Kidney epithelial cell (primary cell): ENCODE measurements around the gene AMIGO3. TPM values are rescaled to one million over a fixed set of nuclear protein-coding genes. Genes with fewer than 3 reads are reported as not detected.

Source experiments
- DNase-seq: peaks from one replicate; pipeline ENCODE4 v3.0.0-alpha.2; 2010; ENCODE audit warnings: low read depth
- H3K27me3 ChIP-seq: 2 replicates; pipeline ENCODE4 v1.6.0; 2011; ENCODE audit warnings: low read length; ENCODE audit not compliant: control insufficient read depth, insufficient read depth
- H3K36me3 ChIP-seq: 2 replicates; pipeline ENCODE4 v1.5.1; 2011; ENCODE audit warnings: low read length; ENCODE audit not compliant: control insufficient read depth, insufficient read depth
- H3K4me3 ChIP-seq: 2 replicates; pipeline ENCODE4 v1.5.1; 2011; ENCODE audit warnings: low read depth, mild to moderate bottlenecking, control low read depth, low read length
- total RNA-seq: library from RNA; depleted of rRNA; stranded (reverse); fragments of >200 nt; gene quantifications from 2 replicates; pipeline ENCODE4 v1.2.3, GENCODE V29; 2015
- TF ChIP-seq, protein P1 (sequence below): IDR thresholded peaks from 2 replicates; pipeline ENCODE4 v1.5.1; 2011; ENCODE audit warnings: mild to moderate bottlenecking, moderate library complexity, low read length, control low read depth, inconsistent platforms; ENCODE audit not compliant: insufficient read depth, poor library complexity, severe bottlenecking

Gene AMIGO3
- total RNA-seq, 1 donor from 2014 or later, result not detected

DNA sequence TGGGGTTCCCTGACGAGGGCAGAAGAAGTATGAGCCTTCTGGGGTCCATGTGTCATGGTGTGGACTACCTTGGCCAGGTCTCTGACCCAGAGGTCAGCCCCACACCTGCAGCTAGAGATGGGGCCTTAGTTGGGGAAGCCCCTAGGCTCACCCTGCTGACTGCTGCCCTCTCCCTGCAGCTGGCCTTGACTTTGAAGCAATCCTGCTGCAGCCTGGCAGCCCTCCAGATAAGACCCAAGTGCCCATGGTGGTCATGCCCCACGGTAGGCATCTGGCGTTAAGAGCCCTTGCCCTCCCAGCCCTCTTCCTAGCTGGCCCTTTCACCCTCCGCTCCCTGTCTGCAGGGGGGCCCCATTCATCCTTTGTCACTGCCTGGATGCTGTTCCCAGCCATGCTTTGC lies 37.9 kb downstream of the AMIGO3 start:
- TF ChIP-seq, protein P1, sequence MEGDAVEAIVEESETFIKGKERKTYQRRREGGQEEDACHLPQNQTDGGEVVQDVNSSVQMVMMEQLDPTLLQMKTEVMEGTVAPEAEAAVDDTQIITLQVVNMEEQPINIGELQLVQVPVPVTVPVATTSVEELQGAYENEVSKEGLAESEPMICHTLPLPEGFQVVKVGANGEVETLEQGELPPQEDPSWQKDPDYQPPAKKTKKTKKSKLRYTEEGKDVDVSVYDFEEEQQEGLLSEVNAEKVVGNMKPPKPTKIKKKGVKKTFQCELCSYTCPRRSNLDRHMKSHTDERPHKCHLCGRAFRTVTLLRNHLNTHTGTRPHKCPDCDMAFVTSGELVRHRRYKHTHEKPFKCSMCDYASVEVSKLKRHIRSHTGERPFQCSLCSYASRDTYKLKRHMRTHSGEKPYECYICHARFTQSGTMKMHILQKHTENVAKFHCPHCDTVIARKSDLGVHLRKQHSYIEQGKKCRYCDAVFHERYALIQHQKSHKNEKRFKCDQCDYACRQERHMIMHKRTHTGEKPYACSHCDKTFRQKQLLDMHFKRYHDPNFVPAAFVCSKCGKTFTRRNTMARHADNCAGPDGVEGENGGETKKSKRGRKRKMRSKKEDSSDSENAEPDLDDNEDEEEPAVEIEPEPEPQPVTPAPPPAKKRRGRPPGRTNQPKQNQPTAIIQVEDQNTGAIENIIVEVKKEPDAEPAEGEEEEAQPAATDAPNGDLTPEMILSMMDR, result no peak
- no peak overlapping the region for H3K4me3 ChIP-seq
- peaks cover 14% of the 10 kb centered on the region for H3K36me3 ChIP-seq
- peaks cover 2% of the 10 kb centered on the region for H3K27me3 ChIP-seq
- no peak for DNase-seq

GRCh38 chr3:49681232-49681522 lies 38.3 kb downstream of the AMIGO3 start:
- no peak overlapping the region for H3K4me3 ChIP-seq

DNA sequence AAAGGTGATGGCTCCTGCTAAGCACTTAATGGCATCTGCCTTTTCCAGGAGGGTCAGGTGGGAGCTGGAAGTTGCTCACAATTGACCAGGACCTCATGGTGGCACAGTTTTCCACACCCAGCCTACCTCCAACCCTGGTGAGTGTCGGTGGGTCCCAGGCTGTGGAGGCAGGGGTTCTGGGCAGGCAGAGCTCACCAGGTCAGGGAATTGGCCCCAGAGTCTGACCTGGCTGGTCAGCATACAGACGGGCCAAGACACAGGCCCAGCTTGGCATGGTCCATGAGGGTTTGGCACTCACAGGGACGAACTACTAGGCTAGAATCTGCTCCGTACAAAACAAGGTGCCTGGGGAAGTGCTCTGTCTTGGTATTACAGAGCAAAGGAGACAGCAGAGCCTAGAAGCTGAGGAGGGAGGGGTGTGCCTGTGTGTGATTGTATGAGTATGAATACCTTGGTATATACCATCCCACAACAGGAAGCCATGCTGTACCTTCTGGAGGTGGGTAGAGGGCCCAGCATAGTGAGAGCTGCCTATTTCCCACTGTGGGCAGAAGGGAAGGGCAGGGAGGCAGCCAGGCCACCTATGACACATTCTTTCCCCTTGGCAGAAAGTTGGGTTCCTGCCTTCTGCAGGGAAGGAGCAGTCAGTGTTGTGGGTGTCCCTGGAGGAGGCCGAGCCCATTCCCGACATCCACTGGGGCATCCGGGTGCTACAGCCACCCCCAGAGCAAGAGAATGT lies 38.8 kb downstream of the AMIGO3 start:
- Histone ChIP-seq H3K4me3 (no peak overlapping the region), H3K36me3 (peaks cover 14% of the 10 kb centered on the region)

More at GRCh38 chr3:49681232-49681522, 38.3 kb downstream of the AMIGO3 start:
- no peak for DNase-seq
- TF ChIP-seq, protein P1, result no peak
- no peaks in the 10 kb centered on the region for H3K27me3 ChIP-seq
- H3K36me3 ChIP-seq, result peaks cover 14% of the 10 kb centered on the region

GRCh38 chr3:49675912-49676311 lies 43.6 kb downstream of the AMIGO3 start:
- Histone ChIP-seq H3K4me3 (no peak overlapping the region), H3K36me3 (peaks cover 7% of the 10 kb centered on the region)

More for the DNA sequence above, 38.8 kb downstream of the AMIGO3 start:
- H3K27me3 ChIP-seq, result no peaks in the 10 kb centered on the region
- no peak for DNase-seq
- TF ChIP-seq, protein P1, result no peak

DNA sequence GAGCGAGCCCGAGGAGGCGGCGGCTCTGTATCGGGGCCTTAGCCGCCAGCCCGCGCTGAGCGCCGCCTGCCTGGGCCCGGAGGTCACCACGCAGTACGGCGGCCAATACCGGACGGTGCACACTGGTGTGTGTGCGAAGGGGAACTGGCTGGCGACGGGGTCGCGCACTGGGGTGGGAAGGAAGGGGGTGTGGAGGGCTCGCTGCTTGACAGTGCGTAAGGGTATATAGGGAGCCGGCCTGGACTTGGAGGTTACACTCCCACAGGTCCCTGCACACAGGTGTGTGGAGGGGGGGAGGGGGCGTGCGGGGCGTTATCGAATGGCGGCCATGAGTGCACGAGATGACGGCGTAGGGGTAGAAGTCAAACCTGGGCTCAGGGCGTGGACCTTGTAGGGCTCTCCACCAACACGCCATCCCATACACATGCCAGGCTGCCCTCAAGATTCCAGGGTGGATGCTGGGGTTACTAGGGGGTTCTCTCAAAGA lies 44.9 kb downstream of the AMIGO3 start:
- peaks cover 6% of the 10 kb centered on the region for H3K36me3 ChIP-seq
- H3K4me3 ChIP-seq, result peak overlapping the region; percentile 65
- TF ChIP-seq, protein P1, result no peak
- no peaks in the 10 kb centered on the region for H3K27me3 ChIP-seq
- no peak for DNase-seq

More at GRCh38 chr3:49675912-49676311, 43.6 kb downstream of the AMIGO3 start:
- DNase-seq, result no peak
- TF ChIP-seq, protein P1, result no peak
- H3K27me3 ChIP-seq, result no peaks in the 10 kb centered on the region
